Keratinocyte (primary cell): ENCODE measurements around the gene INTU.

Experiments
- CTCF ChIP-seq, 3 experiments: IDR thresholded peaks in 1 of 3; conservative IDR thresholded peaks in 1 of 3; optimal IDR thresholded peaks in 1 of 3; 2 replicates in 2 of 3; 3 replicates in 1 of 3; pipeline versions ENCODE3 to v1.5.1; 2011; ENCODE audit warnings: low read length in 3 of 3, mild to moderate bottlenecking in 3 of 3, moderate library complexity in 2 of 3, control low read depth in 1 of 3, inconsistent platforms in 1 of 3; ENCODE audit not compliant: insufficient read depth in 2 of 3; ENCODE audit errors: extremely low read depth in 1 of 3
- EZH2 ChIP-seq: IDR thresholded peaks from one replicate; pipeline ENCODE4 v1.6.1; 2012; ENCODE audit warnings: inconsistent platforms, mild to moderate bottlenecking, low read length, moderate library complexity

- TF ChIP-seq EZH2 (no peak), CTCF (optimal IDR thresholded peaks at IDR 0.05 in 1 of 3, IDR thresholded peaks at IDR 0.05 in 1 of 3, conservative IDR thresholded peaks at IDR 0.05 in 1 of 3; ENCODE audit: extremely low read depth in 1 of 3, insufficient read depth in 2 of 3, low read length in 3 of 3) (no peak)
Measured at GRCh38 chr4:127759893-127760292, 127.1 kb downstream of the INTU start.
